ENCODE results near the gene LAMB1. TPM values are rescaled to one million over a fixed set of nuclear protein-coding genes. Genes with fewer than 3 reads are reported as not detected.

Gene LAMB1
- total RNA-seq, 1 experiment from 2014 or later: 32.0 TPM

DNA sequence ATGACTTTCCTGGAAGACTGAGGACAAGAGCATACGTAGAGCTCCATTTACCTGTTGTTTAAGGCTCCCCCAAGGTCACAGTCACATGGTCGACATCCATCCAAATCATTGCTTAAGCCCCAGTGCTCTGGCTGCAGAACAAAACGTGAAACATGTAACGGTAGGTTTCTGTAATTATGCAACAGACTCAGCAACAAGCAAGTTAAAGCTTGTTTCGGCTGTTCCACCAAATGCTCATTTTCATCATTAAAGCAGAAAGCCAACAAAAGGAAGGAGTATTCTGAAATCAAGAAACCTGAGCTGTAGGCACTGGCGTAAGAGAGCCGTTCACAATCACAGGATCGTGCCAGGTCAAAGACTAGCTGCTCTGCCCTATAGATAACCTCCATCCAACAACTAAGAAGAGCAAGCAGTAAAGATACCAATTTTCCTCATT is 30.0 kb downstream of the LAMB1 start:
- H3K79me2 ChIP-seq (ENCODE audit: insufficient read depth, low read length): no peaks in the 10 kb centered on the region
- no peaks in the 10 kb centered on the region for H3K9me2 ChIP-seq (ENCODE audit: insufficient read depth)
- no peak for ATAC-seq
- RAD21 ChIA-PET (ENCODE audit: low non-redundant PET in 1 of 2, low total read pairs in 2 of 2, uncharacterized antibody in 2 of 2, unreplicated experiment in 2 of 2): no interaction called here
- no peak overlapping the region for H2AFZ ChIP-seq (ENCODE audit: low read depth, low read length, poor library complexity, severe bottlenecking)
- CTCF ChIA-PET: interaction anchor here (1.2 kb wide), 1 partner anchor 10 kb away, joined by 3 read pairs; no protein-coding TSS in a partner anchor
- no peaks in the 10 kb centered on the region for H3K9me3 ChIP-seq (ENCODE audit: control insufficient read depth in 1 of 2, insufficient read depth in 1 of 2, low read depth in 1 of 2, low read length in 2 of 2)
- POLR2A ChIA-PET: no interaction called here
- H3K4me1 ChIP-seq (ENCODE audit: control insufficient read depth in 1 of 2, insufficient read depth in 2 of 2, low read length in 2 of 2): no peaks in the 10 kb centered on the region; a peak in 1 of 4 replicates
- no peak overlapping the region for H3K4me2 ChIP-seq (ENCODE audit: low read length)
- H4K20me1 ChIP-seq (ENCODE audit: insufficient read depth): no peaks in the 10 kb centered on the region
- H3K4me3 ChIP-seq (replicated peaks in 1 of 2; ENCODE audit: low read depth in 1 of 2, low read length in 2 of 2): no peak overlapping the region
- no peak overlapping the region for H3K9ac ChIP-seq (ENCODE audit: low read length)
- no peaks in the 10 kb centered on the region for H3K27me3 ChIP-seq (ENCODE audit: insufficient read depth, low read length)
- BruUV-seq (replicated peaks): no TSS peak
- H3K27ac ChIP-seq (ENCODE audit: low read depth, low read length): no peak overlapping the region
- intact Hi-C loops (cut with micrococcal nuclease): no loop called here
- DNase-seq (ENCODE audit: low read depth, low spot score): no peak
- H3K36me3 ChIP-seq (ENCODE audit: control insufficient read depth in 1 of 2, insufficient read depth in 2 of 2, low read length in 2 of 2): peaks cover 5 to 7% of the 10 kb centered on the region in 2 experiments; a peak in 2 of 4 replicates
- TF ChIP-seq, protein P1, sequence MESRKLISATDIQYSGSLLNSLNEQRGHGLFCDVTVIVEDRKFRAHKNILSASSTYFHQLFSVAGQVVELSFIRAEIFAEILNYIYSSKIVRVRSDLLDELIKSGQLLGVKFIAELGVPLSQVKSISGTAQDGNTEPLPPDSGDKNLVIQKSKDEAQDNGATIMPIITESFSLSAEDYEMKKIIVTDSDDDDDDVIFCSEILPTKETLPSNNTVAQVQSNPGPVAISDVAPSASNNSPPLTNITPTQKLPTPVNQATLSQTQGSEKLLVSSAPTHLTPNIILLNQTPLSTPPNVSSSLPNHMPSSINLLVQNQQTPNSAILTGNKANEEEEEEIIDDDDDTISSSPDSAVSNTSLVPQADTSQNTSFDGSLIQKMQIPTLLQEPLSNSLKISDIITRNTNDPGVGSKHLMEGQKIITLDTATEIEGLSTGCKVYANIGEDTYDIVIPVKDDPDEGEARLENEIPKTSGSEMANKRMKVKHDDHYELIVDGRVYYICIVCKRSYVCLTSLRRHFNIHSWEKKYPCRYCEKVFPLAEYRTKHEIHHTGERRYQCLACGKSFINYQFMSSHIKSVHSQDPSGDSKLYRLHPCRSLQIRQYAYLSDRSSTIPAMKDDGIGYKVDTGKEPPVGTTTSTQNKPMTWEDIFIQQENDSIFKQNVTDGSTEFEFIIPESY (IDR thresholded peaks at IDR 0.05; ENCODE audit: extremely low read depth, insufficient replicate concordance, low read length): no peak
- TF ChIP-seq TCF7L2 (IDR thresholded peaks at IDR 0.05; ENCODE audit: borderline replicate concordance, extremely low read depth, insufficient read depth, insufficient read length) (no peak), POLR2AphosphoS5 (IDR thresholded peaks at IDR 0.05; ENCODE audit: low read depth, low read length) (no peak), EZH2 (IDR thresholded peaks at IDR 0.05) (no peak), EZH2phosphoT487 (IDR thresholded peaks at IDR 0.05; ENCODE audit: borderline replicate concordance) (no peak), CEBPB (IDR thresholded peaks at IDR 0.05; ENCODE audit: low read depth) (no peak), SP1 (IDR thresholded peaks at IDR 0.05; ENCODE audit: low read depth) (no peak)
- TF ChIP-seq, protein P2, sequence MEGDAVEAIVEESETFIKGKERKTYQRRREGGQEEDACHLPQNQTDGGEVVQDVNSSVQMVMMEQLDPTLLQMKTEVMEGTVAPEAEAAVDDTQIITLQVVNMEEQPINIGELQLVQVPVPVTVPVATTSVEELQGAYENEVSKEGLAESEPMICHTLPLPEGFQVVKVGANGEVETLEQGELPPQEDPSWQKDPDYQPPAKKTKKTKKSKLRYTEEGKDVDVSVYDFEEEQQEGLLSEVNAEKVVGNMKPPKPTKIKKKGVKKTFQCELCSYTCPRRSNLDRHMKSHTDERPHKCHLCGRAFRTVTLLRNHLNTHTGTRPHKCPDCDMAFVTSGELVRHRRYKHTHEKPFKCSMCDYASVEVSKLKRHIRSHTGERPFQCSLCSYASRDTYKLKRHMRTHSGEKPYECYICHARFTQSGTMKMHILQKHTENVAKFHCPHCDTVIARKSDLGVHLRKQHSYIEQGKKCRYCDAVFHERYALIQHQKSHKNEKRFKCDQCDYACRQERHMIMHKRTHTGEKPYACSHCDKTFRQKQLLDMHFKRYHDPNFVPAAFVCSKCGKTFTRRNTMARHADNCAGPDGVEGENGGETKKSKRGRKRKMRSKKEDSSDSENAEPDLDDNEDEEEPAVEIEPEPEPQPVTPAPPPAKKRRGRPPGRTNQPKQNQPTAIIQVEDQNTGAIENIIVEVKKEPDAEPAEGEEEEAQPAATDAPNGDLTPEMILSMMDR (IDR thresholded peaks at IDR 0.05 in 2 of 3, conservative IDR thresholded peaks at IDR 0.05 in 1 of 3; ENCODE audit: borderline replicate concordance in 1 of 3, insufficient read depth in 1 of 3, low read depth in 2 of 3, low read length in 2 of 3): no peak
- TF ChIP-seq, protein P3, sequence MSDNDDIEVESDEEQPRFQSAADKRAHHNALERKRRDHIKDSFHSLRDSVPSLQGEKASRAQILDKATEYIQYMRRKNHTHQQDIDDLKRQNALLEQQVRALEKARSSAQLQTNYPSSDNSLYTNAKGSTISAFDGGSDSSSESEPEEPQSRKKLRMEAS (IDR thresholded peaks at IDR 0.05): no peak

All from HCT116 (cell line).